ENCODE results near the gene MRC1. TPM values are rescaled to one million over a fixed set of nuclear protein-coding genes. Genes with fewer than 3 reads are reported as not detected.

The MRC1 gene
- total and polyA plus RNA-seq, 2 donors (not counting 3 experiments of a cell fraction or from before 2014, with no cell fraction given), result 0.03 to 0.13 TPM

DNA sequence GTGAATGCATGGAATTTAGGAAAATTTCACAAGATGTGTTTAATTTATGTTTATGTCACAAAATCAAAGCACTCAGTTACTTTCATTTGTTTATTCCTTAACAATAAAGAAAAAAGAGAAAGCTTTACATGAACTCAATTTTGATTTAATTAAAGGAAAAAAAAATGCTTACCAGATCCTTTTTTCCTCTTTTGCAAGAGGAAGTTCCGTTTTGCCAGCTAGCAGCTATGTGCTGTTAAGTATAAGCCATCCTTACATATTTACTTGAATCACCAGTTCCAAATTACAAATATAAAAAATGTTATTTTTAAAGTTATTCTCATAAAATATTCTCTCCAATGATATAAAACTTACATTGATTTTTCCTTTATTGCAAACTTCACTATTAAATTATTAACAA lies 12.7 kb downstream of the MRC1 start:
- no peak for DNase-seq (ENCODE audit: low read depth, low spot score)
- Histone ChIP-seq H3K9ac (replicated peaks; ENCODE audit: extremely low read depth, insufficient read depth, low read length) (no peak overlapping the region), H3K4me3 (replicated peaks in 1 of 3; ENCODE audit: insufficient read depth in 1 of 3, low read depth in 1 of 3, low read length in 3 of 3) (no peak overlapping the region), H3K79me2 (ENCODE audit: control insufficient read depth, insufficient read depth, low read length) (no peaks in the 10 kb centered on the region), H3K9me3 (replicated peaks; ENCODE audit: control insufficient read depth, insufficient read depth, low read length) (no peaks in the 10 kb centered on the region), H3K4me1 (ENCODE audit: control insufficient read depth, extremely low read depth, insufficient read depth, low read length) (peaks cover 14% of the 10 kb centered on the region), H3K27ac (ENCODE audit: insufficient read depth, low read depth, low read length) (no peak overlapping the region), H4K20me1 (replicated peaks; ENCODE audit: control insufficient read depth, extremely low read depth, insufficient read depth, low read length) (no peaks in the 10 kb centered on the region), H3K9me1 (replicated peaks; ENCODE audit: control insufficient read depth, extremely low read depth, insufficient read depth, low read length) (no peaks in the 10 kb centered on the region), H3K27me3 (ENCODE audit: control insufficient read depth in 2 of 2, insufficient read depth in 2 of 2, low read length in 2 of 2) (no peaks in the 10 kb centered on the region), H2AFZ (ENCODE audit: low read depth, low read length) (no peak overlapping the region), H3K4me2 (ENCODE audit: insufficient read depth, low read length) (no peak overlapping the region), H3K36me3 (ENCODE audit: control insufficient read depth in 2 of 2, extremely low read depth in 1 of 2, insufficient read depth in 2 of 2, low read length in 2 of 2) (no peaks in the 10 kb centered on the region)
- ChIA-PET CTCF (interaction anchor here (0.7 to 1.5 kb wide), 4 partner anchors 12 to 46 kb away, joined by 3 read pairs; no protein-coding TSS in a partner anchor), POLR2A (no interaction called here)
- BruUV-seq (replicated peaks), result no TSS peak
- intact Hi-C loops (cut with micrococcal nuclease) (no loop called here), dilution Hi-C loops (cut with MboI; ENCODE audit: extremely low pct_ligation_motif_present, low sequenced_read_pairs) (no loop called here)
- no peak for FAIRE-seq
- TF ChIP-seq POLR2A (IDR thresholded peaks at IDR 0.05; ENCODE audit: low read depth, low read length), result no peak
- no peak for TF ChIP-seq JUN (IDR thresholded peaks at IDR 0.05; ENCODE audit: borderline replicate concordance, insufficient read depth, insufficient read length, low read depth)
- no peak for TF ChIP-seq MYC (IDR thresholded peaks at IDR 0.05; ENCODE audit: low read depth, low read length)
- TF ChIP-seq FOS (IDR thresholded peaks at IDR 0.05; ENCODE audit: borderline replicate concordance, insufficient read depth, low read length), result no peak
- no peak for TF ChIP-seq EZH2 (IDR thresholded peaks at IDR 0.05; ENCODE audit: borderline replicate concordance, low read depth, low read length, severe bottlenecking)
- TF ChIP-seq, protein P1, sequence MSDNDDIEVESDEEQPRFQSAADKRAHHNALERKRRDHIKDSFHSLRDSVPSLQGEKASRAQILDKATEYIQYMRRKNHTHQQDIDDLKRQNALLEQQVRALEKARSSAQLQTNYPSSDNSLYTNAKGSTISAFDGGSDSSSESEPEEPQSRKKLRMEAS (IDR thresholded peaks at IDR 0.05; ENCODE audit: insufficient read depth, insufficient read length), result no peak
- TF ChIP-seq POLR2AphosphoS5 (IDR thresholded peaks at IDR 0.05; ENCODE audit: insufficient read depth, low read depth, low read length), result no peak
- no peak for TF ChIP-seq GATA2 (IDR thresholded peaks at IDR 0.05; ENCODE audit: insufficient read depth, insufficient read length, low read depth, low read length)
- TF ChIP-seq, protein P2, sequence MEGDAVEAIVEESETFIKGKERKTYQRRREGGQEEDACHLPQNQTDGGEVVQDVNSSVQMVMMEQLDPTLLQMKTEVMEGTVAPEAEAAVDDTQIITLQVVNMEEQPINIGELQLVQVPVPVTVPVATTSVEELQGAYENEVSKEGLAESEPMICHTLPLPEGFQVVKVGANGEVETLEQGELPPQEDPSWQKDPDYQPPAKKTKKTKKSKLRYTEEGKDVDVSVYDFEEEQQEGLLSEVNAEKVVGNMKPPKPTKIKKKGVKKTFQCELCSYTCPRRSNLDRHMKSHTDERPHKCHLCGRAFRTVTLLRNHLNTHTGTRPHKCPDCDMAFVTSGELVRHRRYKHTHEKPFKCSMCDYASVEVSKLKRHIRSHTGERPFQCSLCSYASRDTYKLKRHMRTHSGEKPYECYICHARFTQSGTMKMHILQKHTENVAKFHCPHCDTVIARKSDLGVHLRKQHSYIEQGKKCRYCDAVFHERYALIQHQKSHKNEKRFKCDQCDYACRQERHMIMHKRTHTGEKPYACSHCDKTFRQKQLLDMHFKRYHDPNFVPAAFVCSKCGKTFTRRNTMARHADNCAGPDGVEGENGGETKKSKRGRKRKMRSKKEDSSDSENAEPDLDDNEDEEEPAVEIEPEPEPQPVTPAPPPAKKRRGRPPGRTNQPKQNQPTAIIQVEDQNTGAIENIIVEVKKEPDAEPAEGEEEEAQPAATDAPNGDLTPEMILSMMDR (IDR thresholded peaks at IDR 0.05; ENCODE audit: extremely low read depth in 1 of 2, insufficient read depth in 1 of 2, low read depth in 1 of 2, low read length in 2 of 2), result no peak
